GM10847 (cell line): ENCODE measurements around the gene ATAD3A.
A peak's percentile ranks its signal among the peaks of the same experiment; 100 is the strongest.

ENCODE experiments used
- POLR2A ChIP-seq: IDR thresholded peaks from 2 replicates; pipeline ENCODE4 v1.6.1; 2011; ENCODE audit not compliant: insufficient read length; ENCODE audit errors: extremely low read depth

ATAD3A gene

DNA sequence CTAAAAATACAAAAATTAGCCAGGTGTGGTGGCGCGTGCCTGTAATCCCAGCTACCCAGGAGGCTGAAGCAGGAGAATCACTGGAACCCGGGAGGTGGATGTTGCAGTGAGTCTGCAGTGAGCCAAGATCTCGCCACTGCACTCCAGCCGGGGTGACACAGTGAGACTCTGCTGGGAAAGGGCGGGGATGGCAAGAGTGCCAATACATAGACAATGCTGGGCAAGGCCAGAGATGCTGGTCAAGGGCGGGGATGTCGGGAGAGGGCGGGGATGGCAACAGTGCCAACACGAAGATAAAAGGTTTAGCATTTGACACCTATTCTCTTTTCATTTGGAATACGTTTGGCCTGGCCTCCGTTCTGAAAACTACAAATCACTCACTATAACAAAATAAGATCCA is 51.7 kb downstream of the ATAD3A start:
- no peak for TF ChIP-seq POLR2A

DNA sequence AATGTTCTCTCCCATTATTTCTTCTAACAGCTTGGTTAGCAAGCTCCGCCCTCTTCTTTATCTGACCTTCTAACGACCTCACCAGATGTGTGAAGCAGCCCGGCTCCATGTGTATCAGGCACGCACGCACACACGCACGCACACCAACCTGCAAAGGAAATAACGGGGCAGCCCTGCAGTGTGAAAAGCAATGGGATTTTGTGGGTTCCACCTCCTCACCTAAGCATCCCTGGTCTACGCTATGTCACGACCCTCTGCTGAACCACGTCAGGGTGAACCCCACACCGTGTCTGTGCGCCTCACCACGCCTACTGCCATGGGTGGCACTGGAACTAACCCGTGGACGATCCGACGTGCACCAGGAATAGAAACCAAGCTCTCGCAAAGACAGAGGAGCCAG is 52.3 kb downstream of the ATAD3A start:
- no peak for TF ChIP-seq POLR2A

DNA sequence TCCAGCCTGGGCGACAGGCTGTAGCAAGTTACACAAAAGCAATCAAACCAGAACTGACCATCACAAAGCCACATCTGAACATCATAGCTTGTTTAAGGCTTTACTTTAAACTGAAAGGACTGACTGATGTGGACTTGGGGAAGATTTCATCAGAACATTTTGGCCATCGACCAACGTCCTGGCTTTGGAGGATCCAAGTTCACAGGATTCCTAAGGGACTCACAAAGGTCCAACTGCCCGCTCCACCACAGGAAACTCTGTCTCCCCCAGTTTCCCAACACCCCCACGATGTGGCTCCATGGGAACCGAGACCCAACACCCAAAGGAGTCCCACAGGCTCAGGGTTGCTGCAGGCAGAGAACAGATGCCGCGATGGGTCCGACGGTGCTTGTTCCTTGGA is 53.4 kb downstream of the ATAD3A start:
- no peak for TF ChIP-seq POLR2A

DNA sequence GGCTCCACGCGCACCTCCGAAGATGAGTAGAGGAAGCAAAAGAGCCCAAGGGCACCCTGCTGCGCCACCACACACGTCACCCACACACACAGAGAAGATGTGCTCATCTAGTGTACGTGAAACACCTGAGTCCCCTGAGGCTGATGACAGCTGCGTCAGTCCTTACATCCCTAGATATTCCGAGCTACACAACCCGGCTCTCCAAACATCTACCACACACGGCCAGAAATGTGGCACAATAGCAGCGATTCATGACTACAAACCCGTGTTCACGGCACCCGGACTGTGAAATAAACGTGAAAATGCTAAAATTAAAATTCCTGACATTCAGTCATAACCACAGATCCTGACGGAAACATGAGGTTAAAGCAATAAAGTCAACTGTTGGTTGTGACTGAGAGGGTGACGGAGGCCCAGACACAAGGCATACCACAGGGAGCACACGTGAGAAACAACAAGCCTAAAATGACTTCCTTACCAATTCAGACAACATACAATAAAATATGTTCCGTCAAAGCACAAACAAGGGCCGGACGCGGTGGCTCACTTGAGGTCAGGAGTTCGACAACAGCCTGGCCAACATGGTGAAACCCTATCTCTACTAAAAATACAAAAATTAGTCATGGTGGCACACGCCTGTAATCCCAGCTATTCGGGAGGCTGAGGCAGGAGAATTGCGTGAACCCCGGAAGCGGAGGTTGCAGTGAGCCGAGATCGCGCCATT is 55.4 kb downstream of the ATAD3A start:
- TF ChIP-seq POLR2A, result no peak

DNA sequence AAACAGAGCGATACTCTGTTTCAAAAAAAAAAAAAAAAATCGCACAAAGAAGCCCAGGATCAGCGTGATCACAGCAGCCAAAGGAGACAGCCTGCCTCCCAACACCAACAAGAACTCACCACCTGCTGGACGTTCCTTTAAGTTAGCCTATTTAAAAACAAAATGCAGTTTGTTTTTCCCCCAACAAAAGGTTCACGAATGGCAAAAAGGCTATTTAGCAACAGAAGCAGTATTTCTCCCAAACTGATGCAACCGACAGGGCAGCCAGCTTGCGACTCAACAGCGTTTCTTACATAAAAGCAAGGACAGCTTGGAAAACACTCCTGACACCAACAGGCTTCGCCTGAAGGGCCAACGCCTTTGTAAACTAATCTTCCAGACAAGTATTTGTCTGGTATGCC is 55.9 kb downstream of the ATAD3A start:
- no peak for TF ChIP-seq POLR2A

GRCh38 chr1:1569341-1569740 is 57.4 kb downstream of the ATAD3A start:
- no peak for TF ChIP-seq POLR2A

DNA sequence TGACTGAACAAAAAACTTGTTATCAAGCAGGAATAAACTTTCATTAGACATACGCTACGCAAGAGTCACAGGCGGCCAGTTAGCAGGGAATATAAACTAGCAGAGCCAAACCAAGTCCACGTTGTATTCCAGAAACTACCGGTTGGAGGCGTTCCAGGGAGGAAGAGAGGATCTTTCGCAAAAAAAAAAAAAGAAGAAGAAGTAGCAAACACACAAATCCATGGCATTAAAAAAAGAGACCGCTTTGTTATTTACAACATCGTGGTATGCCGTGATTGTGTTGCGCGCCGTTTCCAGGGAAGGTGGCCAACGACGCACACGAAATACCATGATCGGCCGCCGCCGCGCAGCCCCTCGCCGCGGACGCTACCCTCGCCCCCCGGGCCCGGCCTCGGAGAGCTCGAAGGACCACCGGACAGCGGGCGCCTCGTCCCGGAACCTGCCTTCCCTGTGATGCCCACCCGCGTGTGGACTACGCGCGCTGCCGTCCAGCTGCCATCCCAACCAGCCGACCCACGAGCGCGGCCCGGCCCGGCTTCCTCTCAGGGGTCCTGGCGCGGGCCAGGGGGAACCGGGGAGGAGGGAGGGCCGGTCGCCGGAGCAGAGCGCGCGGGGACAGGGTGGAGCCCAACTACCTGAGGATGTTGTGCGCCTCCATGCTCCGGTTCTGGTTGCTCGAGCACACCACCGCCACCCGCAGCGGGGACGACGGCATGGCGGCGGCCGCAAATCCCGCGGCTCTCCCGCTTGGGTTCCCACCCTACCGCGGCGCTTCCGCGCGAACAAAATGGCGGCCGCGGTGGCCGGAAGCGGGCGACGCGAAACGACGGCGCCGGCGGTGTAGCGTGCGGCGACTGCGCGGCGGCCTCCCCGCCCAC is 62.1 kb downstream of the ATAD3A start:
- no peak for TF ChIP-seq POLR2A

DNA sequence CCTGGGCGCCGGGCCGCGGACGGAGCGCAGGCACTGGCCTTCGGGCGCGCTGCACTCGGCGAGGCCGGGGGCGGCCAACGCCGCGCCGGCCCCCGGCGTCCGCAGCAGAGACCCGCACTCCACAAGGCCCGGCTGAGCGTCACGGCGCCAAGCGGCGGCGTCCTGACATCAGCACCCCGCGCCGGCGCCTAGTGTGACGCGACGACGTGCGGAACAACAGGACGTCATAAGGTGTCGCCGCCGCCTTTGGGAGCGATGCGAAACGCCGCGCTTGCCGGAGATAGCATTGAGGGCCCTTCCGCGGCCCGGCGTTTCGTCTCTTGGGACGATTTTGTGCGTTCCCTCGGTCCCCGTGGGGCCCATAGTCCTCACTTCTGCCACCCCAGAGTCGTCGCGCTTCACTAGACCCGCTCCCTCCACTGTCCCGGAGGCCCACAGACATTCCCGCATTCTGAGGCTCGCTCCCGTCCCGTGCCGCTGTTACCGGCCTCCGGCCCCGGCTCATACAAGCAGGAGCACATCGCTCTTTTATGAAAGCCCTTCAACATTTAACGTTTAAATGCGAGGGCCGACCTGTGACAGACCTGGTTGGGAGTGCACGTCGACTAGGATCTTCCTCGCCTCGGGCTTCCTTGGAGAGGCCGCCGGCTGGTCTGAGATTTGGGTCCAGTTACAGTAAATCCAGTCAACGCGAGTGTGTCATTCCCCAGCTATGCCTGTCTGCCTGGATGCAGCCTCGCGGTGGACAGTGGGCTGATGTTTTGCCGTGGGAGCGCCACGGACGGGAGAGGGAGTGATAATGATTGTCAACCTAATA is 63.0 kb downstream of the ATAD3A start, which contains the start of gene SSU72:
TSS of gene SSU72 (minus strand) at position 143 of the 817 bp plus-strand sequence. CDS start 306 bp downstream, outside the sequence.
- peak; percentile 89 for TF ChIP-seq POLR2A

- no peak for TF ChIP-seq POLR2A
Measured at GRCh38 chr1:1577367-1578011, 65.5 kb downstream of the ATAD3A start.

DNA sequence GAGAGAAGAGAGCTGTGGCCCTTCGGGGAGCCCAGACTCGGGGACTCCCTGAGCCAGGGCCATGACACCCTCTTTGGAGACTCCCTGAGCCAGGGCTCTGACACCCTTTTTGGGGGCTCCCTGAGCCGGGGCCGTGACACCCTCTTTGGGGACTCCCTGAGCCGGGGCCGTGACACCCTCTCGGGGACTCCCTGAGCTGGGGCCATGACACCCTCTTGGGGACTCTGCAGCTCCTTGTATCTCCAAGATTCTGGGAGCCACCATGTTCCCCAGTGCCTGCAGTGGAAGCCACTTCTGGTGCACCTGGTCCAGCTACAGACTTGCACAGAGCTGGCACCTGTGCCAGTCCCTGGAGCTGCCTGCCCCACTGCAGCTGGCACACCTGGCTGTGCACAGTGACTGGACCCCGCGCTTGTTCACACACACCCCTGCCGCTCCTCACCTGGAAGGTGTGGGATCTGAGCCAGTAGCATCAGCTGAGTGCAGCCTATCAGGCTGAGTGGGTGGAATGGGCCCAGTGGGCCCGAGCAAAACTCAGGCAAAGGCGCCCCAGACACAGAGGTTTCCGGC is 66.5 kb downstream of the ATAD3A start:
- TF ChIP-seq POLR2A, result no peak

GRCh38 chr1:1582585-1583346 is 70.8 kb downstream of the ATAD3A start:
- no peak for TF ChIP-seq POLR2A

DNA sequence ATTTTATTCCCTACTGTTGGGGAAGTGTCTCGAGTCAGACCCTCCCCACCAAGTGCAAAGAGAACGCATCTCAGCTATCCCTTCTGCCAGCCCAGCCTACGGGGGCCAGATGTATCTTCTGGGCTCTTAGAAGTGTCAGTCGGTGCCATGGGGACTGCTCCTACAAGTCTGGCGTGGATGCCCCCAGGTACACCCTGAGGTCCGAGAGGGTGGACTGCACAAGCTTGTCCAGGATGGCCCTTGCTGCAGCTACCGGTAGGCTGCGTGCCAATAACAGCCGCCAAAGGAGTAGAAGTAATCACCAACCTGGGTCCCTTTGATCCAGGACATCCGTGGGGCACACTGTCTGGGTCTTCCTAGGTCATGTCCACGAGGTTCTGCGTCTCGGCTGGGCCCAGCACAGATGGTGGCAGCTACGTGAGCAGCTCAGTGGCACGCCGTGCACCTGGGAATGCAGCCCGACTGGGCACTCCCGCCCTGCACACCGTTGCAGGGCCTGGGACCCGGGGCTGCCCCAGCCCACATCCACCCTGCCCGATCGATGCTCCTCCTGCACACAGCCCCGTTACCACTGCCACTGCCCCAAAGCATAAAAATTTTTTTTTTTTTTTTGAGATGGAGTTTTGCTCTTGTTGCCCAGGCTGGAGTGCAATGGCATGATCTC is 71.5 kb downstream of the ATAD3A start:
- no peak for TF ChIP-seq POLR2A
